A549 (cell line): ENCODE measurements around the gene SIVA1. TPM values are rescaled to one million over a fixed set of nuclear protein-coding genes. Genes with fewer than 3 reads are reported as not detected.

Experiments used
- ATAC-seq, 2 experiments: fragments of 200-7000 bp in 1 of 2; fragments of >200 bp in 1 of 2; cut with Nextera tagmentation in 1 of 2; cut with Tn5 transposase in 1 of 2; 3 replicates each; pipeline versions ENCODE4 v1.8.0 to v1.9.1; 2018 to 2020; ENCODE audit warnings: mild to moderate bottlenecking in 1 of 2, moderate library complexity in 1 of 2
- CTCF ChIA-PET: fragments of 300-600 bp; sonication (Branson Sonifier 250); formaldehyde crosslinking; extraction: SDS; loops from one replicate; lab custom pipeline; 2021; ENCODE audit warnings: antibody characterized with exemption, inconsistent platforms; lab: Yijun Ruan, JAX
- POLR2A ChIA-PET: fragments of 350-600 bp; formaldehyde crosslinking; extraction: SDS; loops from one replicate; lab custom pipeline; 2021; ENCODE audit warnings: antibody characterized with exemption, inconsistent platforms; lab: Yijun Ruan, JAX
- DNase-seq, 2 experiments: peaks; one replicate each; pipeline versions ENCODE4 v3.0.0 to v3.0.0-alpha.2; 2011 to 2016; ENCODE audit warnings: low read depth in 1 of 2, low spot score in 1 of 2
- FAIRE-seq: peaks from 2 replicates; lab custom pipeline; 2011; peaks lifted over from hg19 to GRCh38; lab: Jason Lieb, UNC
- H3K27ac ChIP-seq, 2 experiments: fragments of >200 bp; sonication (Bioruptor Twin); formaldehyde crosslinking; 3 replicates each; pipeline ENCODE4 v1.5.1; 2016 to 2017
- H3K4me1 ChIP-seq: fragments of >200 bp; sonication (Bioruptor Twin); formaldehyde crosslinking; 3 replicates; pipeline ENCODE4 v1.6.1; 2016
- H3K4me2 ChIP-seq: fragments of >200 bp; sonication (Bioruptor Twin); formaldehyde crosslinking; 3 replicates; pipeline ENCODE4 v1.6.1; 2016
- H3K4me3 ChIP-seq: fragments of >200 bp; sonication (Bioruptor Twin); formaldehyde crosslinking; 3 replicates; pipeline ENCODE4 v1.5.1; 2016
- H3K9me3 ChIP-seq: fragments of >200 bp; sonication (Bioruptor Twin); formaldehyde crosslinking; 3 replicates; pipeline ENCODE4 v1.6.1; 2016
- BHLHE40 ChIP-seq: IDR thresholded peaks from 2 replicates; pipeline ENCODE4 v1.6.1; 2012; ENCODE audit warnings: low read depth, low read length, inconsistent platforms
- CBX2 ChIP-seq: fragments of 200-600 bp; sonication (generic); IDR thresholded peaks from 2 replicates; pipeline ENCODE4 v1.6.1; 2016; ENCODE audit warnings: low read depth, mild to moderate bottlenecking, borderline replicate concordance
- CHD4 ChIP-seq: fragments of 200-600 bp; sonication (generic); IDR thresholded peaks from 2 replicates; pipeline ENCODE4 v1.6.1; 2016; ENCODE audit warnings: antibody characterized with exemption, mild to moderate bottlenecking, borderline replicate concordance
- EHF ChIP-seq: fragments of 250-450 bp; sonication (Bioruptor Pico); IDR thresholded peaks from 2 replicates; pipeline ENCODE4 v1.5.0; 2020; ENCODE audit warnings: mild to moderate bottlenecking
- ESRRA ChIP-seq: fragments of 150-350 bp; IDR thresholded peaks from 2 replicates; pipeline ENCODE4 v1.6.1; 2014; ENCODE audit warnings: mild to moderate bottlenecking, low read length, borderline replicate concordance
- FOSB ChIP-seq: fragments of 250-450 bp; sonication (Bioruptor Pico); IDR thresholded peaks from 2 replicates; pipeline ENCODE4 v1.5.0; 2020; ENCODE audit warnings: mild to moderate bottlenecking, moderate library complexity
- FOXS1 ChIP-seq: fragments of 250-450 bp; sonication (Bioruptor Pico); IDR thresholded peaks from 2 replicates; pipeline ENCODE4 v1.5.0; 2020; ENCODE audit warnings: mild to moderate bottlenecking, moderate library complexity
- GATA3 ChIP-seq: IDR thresholded peaks from 2 replicates; pipeline ENCODE4 v1.6.1; 2012; ENCODE audit warnings: borderline replicate concordance
- HDAC2 ChIP-seq: fragments of 200-600 bp; sonication (generic); IDR thresholded peaks from 2 replicates; pipeline ENCODE4 v1.6.1; 2016
- HOXA7 ChIP-seq: fragments of 250-450 bp; sonication (Bioruptor Pico); IDR thresholded peaks from 2 replicates; pipeline ENCODE4 v1.5.0; 2020; ENCODE audit warnings: mild to moderate bottlenecking, moderate library complexity
- JUN ChIP-seq, 2 experiments: fragments of >200 bp; sonication (Bioruptor Twin); formaldehyde crosslinking; IDR thresholded peaks; 2 replicates in 1 of 2; 3 replicates in 1 of 2; pipeline ENCODE4 v1.6.1; 2016 to 2017
- KDM1A ChIP-seq: fragments of 200-600 bp; sonication (generic); IDR thresholded peaks from 2 replicates; pipeline ENCODE4 v1.6.1; 2016; ENCODE audit warnings: low read depth, mild to moderate bottlenecking
- MAFK ChIP-seq: fragments of 450-650 bp; IDR thresholded peaks from 2 replicates; pipeline ENCODE4 v1.6.1; 2014; ENCODE audit not compliant: partially characterized antibody
- NFE2L2 ChIP-seq: fragments of 150-350 bp; conservative IDR thresholded peaks from 2 replicates; pipeline ENCODE4 v1.6.1; 2014; ENCODE audit warnings: low read length
- POLR2AphosphoS2 ChIP-seq: conservative IDR thresholded peaks from 2 replicates; pipeline ENCODE4 v1.6.1; 2012; ENCODE audit warnings: low read length, improper control_type of control experiment, inconsistent platforms
- TP53 ChIP-seq: fragments of 250-450 bp; sonication (Bioruptor Pico); IDR thresholded peaks from 2 replicates; pipeline ENCODE4 v1.5.0; 2021; ENCODE audit warnings: mild to moderate bottlenecking, moderate library complexity
- ZC3H11A ChIP-seq: fragments of 450-650 bp; IDR thresholded peaks from 2 replicates; pipeline ENCODE4 v1.6.1; 2014; ENCODE audit warnings: antibody characterized with exemption, mild to moderate bottlenecking
- ZSCAN20 ChIP-seq: fragments of 250-450 bp; sonication (Bioruptor Pico); IDR thresholded peaks from 2 replicates; pipeline ENCODE4 v1.8.0; 2022; ENCODE audit warnings: mild to moderate bottlenecking, moderate library complexity
- WGBS: methylation state at CpG from one replicate; pipeline ENCODE4 v1.1.6; 2017; ENCODE audit errors: missing lambda C conversion rate; 5-methylcytosine and 5-hydroxymethylcytosine counted together
- polyA plus RNA-seq, 4 experiments: library from polyadenylated mRNA; depleted of rRNA in 3 of 4; stranded (reverse); fragments of >200 nt; fragmentation: RNase III in 1 of 4; extraction: RNeasy Plus Mini Kit Qiagen cat#74134 plus additional on column Dnase treatment in 1 of 4; gene quantifications; 2 replicates in 3 of 4; 3 replicates in 1 of 4; pipeline ENCODE4 v1.2.3, GENCODE V29; 2011 to 2017
- TF ChIP-seq, protein P1 (sequence below): fragments of 200-600 bp; sonication (generic); IDR thresholded peaks from 2 replicates; pipeline ENCODE4 v1.6.1; 2016; ENCODE audit warnings: antibody characterized with exemption, mild to moderate bottlenecking, moderate library complexity
- TF ChIP-seq, protein P2 (sequence below): fragments of 250-450 bp; sonication (Bioruptor Pico); IDR thresholded peaks from 2 replicates; pipeline ENCODE4 v1.5.0; 2020; ENCODE audit warnings: low read depth, mild to moderate bottlenecking, moderate library complexity
- TF ChIP-seq, protein P3 (sequence below): fragments of >200 bp; sonication (Bioruptor Twin); formaldehyde crosslinking; IDR thresholded peaks from 2 replicates; pipeline ENCODE4 v1.6.1; 2016

SIVA1 gene
- polyA plus RNA-seq, 2 of the 4 experiments (the other 2 are of a cell fraction) = 90.0 to 169 TPM

DNA sequence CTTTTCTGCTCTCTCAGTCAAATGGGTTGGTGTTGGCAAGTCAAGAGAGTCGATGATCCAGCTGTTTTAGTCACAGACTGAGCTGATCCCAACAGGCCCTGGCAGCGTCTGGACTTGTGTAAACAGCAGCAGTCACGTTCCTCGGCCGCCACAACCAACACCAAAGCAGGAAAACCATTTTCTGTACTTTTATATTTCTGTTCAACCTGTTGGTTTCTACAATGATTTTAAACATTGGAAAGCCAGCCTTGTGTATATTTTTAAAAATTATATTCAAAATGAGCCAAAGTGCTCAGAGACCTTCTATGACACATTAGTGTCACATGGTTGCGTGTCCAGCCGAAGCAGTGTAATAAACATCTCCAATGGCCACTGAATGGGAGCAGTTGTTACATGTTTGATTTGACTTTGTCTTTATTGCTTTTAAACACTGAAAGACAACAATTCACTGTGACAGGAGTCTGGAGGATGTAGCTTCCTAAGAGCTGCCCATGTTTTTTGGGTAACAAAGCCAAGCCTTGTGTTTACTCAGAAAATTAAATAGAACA, 5.9 kb upstream of the SIVA1 start (continued):
- TF ChIP-seq, protein P1, sequence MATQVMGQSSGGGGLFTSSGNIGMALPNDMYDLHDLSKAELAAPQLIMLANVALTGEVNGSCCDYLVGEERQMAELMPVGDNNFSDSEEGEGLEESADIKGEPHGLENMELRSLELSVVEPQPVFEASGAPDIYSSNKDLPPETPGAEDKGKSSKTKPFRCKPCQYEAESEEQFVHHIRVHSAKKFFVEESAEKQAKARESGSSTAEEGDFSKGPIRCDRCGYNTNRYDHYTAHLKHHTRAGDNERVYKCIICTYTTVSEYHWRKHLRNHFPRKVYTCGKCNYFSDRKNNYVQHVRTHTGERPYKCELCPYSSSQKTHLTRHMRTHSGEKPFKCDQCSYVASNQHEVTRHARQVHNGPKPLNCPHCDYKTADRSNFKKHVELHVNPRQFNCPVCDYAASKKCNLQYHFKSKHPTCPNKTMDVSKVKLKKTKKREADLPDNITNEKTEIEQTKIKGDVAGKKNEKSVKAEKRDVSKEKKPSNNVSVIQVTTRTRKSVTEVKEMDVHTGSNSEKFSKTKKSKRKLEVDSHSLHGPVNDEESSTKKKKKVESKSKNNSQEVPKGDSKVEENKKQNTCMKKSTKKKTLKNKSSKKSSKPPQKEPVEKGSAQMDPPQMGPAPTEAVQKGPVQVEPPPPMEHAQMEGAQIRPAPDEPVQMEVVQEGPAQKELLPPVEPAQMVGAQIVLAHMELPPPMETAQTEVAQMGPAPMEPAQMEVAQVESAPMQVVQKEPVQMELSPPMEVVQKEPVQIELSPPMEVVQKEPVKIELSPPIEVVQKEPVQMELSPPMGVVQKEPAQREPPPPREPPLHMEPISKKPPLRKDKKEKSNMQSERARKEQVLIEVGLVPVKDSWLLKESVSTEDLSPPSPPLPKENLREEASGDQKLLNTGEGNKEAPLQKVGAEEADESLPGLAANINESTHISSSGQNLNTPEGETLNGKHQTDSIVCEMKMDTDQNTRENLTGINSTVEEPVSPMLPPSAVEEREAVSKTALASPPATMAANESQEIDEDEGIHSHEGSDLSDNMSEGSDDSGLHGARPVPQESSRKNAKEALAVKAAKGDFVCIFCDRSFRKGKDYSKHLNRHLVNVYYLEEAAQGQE = no peak

DNA sequence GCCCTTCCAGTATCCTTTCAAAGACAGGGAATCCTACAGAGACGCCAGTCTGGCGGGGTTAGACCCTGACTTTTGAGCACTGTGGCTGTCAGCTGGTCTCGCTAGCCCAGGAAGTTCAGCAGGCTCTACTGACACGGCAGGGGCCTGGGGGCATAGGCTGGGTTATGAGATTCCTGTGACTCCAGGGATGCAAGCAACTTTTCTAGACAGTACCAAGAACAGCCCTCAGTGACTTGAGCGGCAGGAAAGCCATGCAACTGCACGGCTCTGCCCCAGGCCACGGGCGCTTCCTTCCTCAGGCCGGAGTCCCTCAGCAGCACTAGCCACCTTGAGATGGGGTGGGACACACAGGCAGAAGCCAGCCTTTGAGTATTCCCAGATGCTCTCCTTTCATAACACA, 5.1 kb upstream of the SIVA1 start:
- 87% methylated on average over 4 of the region's 9 CpGs for WGBS
- H3K4me1 ChIP-seq = peaks cover 19% of the 10 kb centered on the region
- FAIRE-seq = no peak

DNA sequence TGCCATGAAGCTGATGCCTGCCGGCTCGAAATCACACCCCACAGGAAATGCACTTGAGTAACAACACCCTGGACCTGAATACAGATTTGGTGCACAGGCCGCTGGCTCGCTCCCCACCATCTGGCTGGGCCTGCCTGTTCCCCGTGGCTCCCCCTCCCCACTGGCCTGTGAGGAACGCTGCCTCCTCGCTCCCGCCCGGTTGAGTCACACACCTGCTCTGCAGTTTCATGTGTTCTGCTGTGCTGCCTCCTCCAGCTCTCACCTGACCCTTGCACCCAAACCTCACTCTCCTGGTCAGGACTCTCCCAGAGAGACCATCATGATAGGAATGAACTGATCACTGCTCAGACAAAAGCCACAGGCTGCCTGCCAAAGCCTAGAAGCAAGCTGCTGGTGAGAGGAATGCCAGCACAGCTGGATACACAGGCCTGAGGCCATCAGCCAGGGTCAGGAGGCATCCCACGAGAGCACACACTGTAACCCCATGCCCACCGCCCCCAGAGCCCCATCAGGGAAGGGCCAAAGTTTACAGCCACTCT, 3.8 kb upstream of the SIVA1 start:
- Histone ChIP-seq H3K4me3 (no peak overlapping the region), H3K27ac (peak overlapping the region in 1 of 2 experiments; percentile 25; a peak in 1 of 6 replicates), H3K4me2 (peak overlapping the region; percentile 32; the same call in 1 of the 3 replicates), H3K4me1 (peaks cover 22% of the 10 kb centered on the region), H3K9me3 (no peaks in the 10 kb centered on the region; the same call in 2 of the 3 replicates)
- POLR2A ChIA-PET = interaction anchor here (0.6 kb wide), 1 partner anchor 72 kb away, joined by 6 read pairs; no protein-coding TSS in a partner anchor
- FAIRE-seq = no peak
- CTCF ChIA-PET = interaction anchor here (0.6 to 4.7 kb wide), 3 partner anchors 12 to 25 kb away, joined by 3 to 31 read pairs (median 5); partner anchors contain the start of gene ADSS1
- no peak for TF ChIP-seq EHF (CRISPR knock-in tag)
- TF ChIP-seq CHD4 = no peak
- TF ChIP-seq JUN (IDR thresholded peaks at IDR 0.05) = no peak
- no peak for TF ChIP-seq NFE2L2
- TF ChIP-seq FOSB (CRISPR knock-in tag) = no peak
- no peak for TF ChIP-seq TP53 (CRISPR knock-in tag)
- TF ChIP-seq, protein P2, sequence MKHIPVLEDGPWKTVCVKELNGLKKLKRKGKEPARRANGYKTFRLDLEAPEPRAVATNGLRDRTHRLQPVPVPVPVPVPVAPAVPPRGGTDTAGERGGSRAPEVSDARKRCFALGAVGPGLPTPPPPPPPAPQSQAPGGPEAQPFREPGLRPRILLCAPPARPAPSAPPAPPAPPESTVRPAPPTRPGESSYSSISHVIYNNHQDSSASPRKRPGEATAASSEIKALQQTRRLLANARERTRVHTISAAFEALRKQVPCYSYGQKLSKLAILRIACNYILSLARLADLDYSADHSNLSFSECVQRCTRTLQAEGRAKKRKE (CRISPR knock-in tag) = no peak
- TF ChIP-seq HOXA7 (CRISPR knock-in tag) = no peak
- TF ChIP-seq HDAC2 = no peak
- no peak for TF ChIP-seq GATA3
- TF ChIP-seq CBX2 = no peak
- TF ChIP-seq ZSCAN20 = no peak
- DNase-seq = no peak
- 62% methylated on average over 11 of the region's 11 CpGs for WGBS
- ATAC-seq = no peak

More for the DNA sequence above, 5.1 kb upstream of the SIVA1 start:
- TF ChIP-seq, protein P2 (CRISPR knock-in tag) = no peak
- no peak for TF ChIP-seq ZC3H11A
- TF ChIP-seq, protein P1 = no peak
- TF ChIP-seq BHLHE40 = no peak
- TF ChIP-seq FOXS1 (CRISPR knock-in tag) = no peak
- TF ChIP-seq MAFK = no peak
- no peak for TF ChIP-seq GATA3
- TF ChIP-seq, protein P3, sequence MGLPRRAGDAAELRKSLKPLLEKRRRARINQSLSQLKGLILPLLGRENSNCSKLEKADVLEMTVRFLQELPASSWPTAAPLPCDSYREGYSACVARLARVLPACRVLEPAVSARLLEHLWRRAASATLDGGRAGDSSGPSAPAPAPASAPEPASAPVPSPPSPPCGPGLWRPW = no peak
- TF ChIP-seq KDM1A = no peak
- no peak for TF ChIP-seq ESRRA
- no peak for TF ChIP-seq POLR2AphosphoS2
- ChIA-PET POLR2A (no interaction called here), CTCF (interaction anchor here (1.1 to 4.7 kb wide), 4 partner anchors 11 to 24 kb away, joined by 3 to 31 read pairs (median 6); partner anchors contain the start of gene ADSS1)
- Histone ChIP-seq H3K27ac (no peak overlapping the region), H3K4me2 (no peak overlapping the region), H3K9me3 (no peaks in the 10 kb centered on the region; the same call in 2 of the 3 replicates), H3K4me3 (no peak overlapping the region)
- DNase-seq (no peak), ATAC-seq (no peak)
